ENCODE results near the gene TBKBP1. TPM values are rescaled to one million over a fixed set of nuclear protein-coding genes. Genes with fewer than 3 reads are reported as not detected.
A peak's percentile ranks its signal among the peaks of the same experiment; 100 is the strongest.

Gene TBKBP1
- total and polyA plus RNA-seq, 2 of the 4 experiments (the other 2 are of a cell fraction), result 3.4 to 8.5 TPM

GRCh38 chr17:47741793-47742145 is 47.8 kb downstream of the TBKBP1 start:
- intact Hi-C loops (cut with micrococcal nuclease) (no loop called here), dilution Hi-C loops (cut with HindIII; ENCODE audit: low sequenced_read_pairs, unreplicated experiment) (no loop called here), in situ Hi-C loops (cut with MboI; ENCODE audit: low sequenced_read_pairs) (no loop called here)
- H3K18ac ChIP-seq (ENCODE audit: low read depth, low read length), result no peak overlapping the region
- H3K56ac ChIP-seq (ENCODE audit: extremely low read depth, insufficient read depth, low read length), result no peak overlapping the region
- H3K23ac ChIP-seq (ENCODE audit: low read depth, low read length), result no peak overlapping the region
- no peaks in the 10 kb centered on the region; the same call in 1 of the 2 replicates for H4K20me1 ChIP-seq (ENCODE audit: insufficient read depth, low read length)
- H2AK9ac ChIP-seq (replicated peaks; ENCODE audit: low read depth, low read length, poor library complexity), result no peak overlapping the region
- POLR2A ChIA-PET (ENCODE audit: unreplicated experiment), result no interaction called here
- H3K4me1 ChIP-seq (ENCODE audit: control insufficient read depth, insufficient read depth, low read length), result no peaks in the 10 kb centered on the region
- H3K27me3 ChIP-seq (ENCODE audit: control insufficient read depth, insufficient read depth, low read length), result peaks cover 58% of the 10 kb centered on the region
- H2BK5ac ChIP-seq (ENCODE audit: low read depth, low read length, poor library complexity, severe bottlenecking), result no peak overlapping the region
- no peaks in the 10 kb centered on the region for H3K79me1 ChIP-seq (ENCODE audit: low read depth in 1 of 2, low read length in 2 of 2)
- no peak overlapping the region for H3K4ac ChIP-seq (ENCODE audit: low read depth, low read length)
- H4K5ac ChIP-seq (ENCODE audit: low read depth, low read length), result no peak overlapping the region
- no peaks in the 10 kb centered on the region for H3K36me3 ChIP-seq (ENCODE audit: control insufficient read depth, insufficient read depth, low read length)
- no peak overlapping the region for H2AK5ac ChIP-seq (ENCODE audit: low read depth, low read length)
- no peak overlapping the region for H3K4me3 ChIP-seq (ENCODE audit: insufficient read depth, low read depth, low read length)
- H4K91ac ChIP-seq (ENCODE audit: insufficient read depth, low read depth, low read length), result no peak overlapping the region
- no peak overlapping the region for H4K8ac ChIP-seq (ENCODE audit: low read depth in 2 of 2, low read length in 2 of 2)
- H2BK15ac ChIP-seq (ENCODE audit: low read depth, low read length), result no peak overlapping the region
- no peak overlapping the region for H2AFZ ChIP-seq (replicated peaks; ENCODE audit: low read length, poor library complexity)
- no peak overlapping the region for H2BK120ac ChIP-seq (ENCODE audit: low read depth, low read length)
- CTCF ChIA-PET, result interaction anchor here (0.6 to 0.9 kb wide), 3 partner anchors 9 to 347 kb away, joined by 3 to 5 read pairs (median 5); partner anchors contain the start of gene TBX21
- no peak overlapping the region for H2BK20ac ChIP-seq (ENCODE audit: low read depth, low read length)
- WGBS, 2 experiments (ENCODE audit: extremely low coverage in 2 of 2, insufficient read length in 1 of 2), result 73% methylated on average over 2 of the region's 9 CpGs; no CpG with 5 or more reads in 1 of the 2 experiments
- no peak overlapping the region for H3K14ac ChIP-seq (replicated peaks; ENCODE audit: low read depth, low read length)
- peaks cover 6% of the 10 kb centered on the region for H3K9me3 ChIP-seq (ENCODE audit: control insufficient read depth, insufficient read depth, low read length)
- TF ChIP-seq BHLHE40 (IDR thresholded peaks at IDR 0.05; ENCODE audit: low read depth, low read length), result no peak
- TF ChIP-seq RCOR1 (IDR thresholded peaks at IDR 0.05; ENCODE audit: insufficient replicate concordance, low read length), result no peak
- TF ChIP-seq MXI1 (IDR thresholded peaks at IDR 0.05; ENCODE audit: borderline replicate concordance, low read depth, low read length), result no peak
- no peak for TF ChIP-seq ELK1 (IDR thresholded peaks at IDR 0.05; ENCODE audit: borderline replicate concordance, low read depth, low read length)
- TF ChIP-seq, protein P1, sequence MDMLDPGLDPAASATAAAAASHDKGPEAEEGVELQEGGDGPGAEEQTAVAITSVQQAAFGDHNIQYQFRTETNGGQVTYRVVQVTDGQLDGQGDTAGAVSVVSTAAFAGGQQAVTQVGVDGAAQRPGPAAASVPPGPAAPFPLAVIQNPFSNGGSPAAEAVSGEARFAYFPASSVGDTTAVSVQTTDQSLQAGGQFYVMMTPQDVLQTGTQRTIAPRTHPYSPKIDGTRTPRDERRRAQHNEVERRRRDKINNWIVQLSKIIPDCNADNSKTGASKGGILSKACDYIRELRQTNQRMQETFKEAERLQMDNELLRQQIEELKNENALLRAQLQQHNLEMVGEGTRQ (IDR thresholded peaks at IDR 0.05; ENCODE audit: low read depth, low read length), result no peak
- no peak for TF ChIP-seq POLR2A (IDR thresholded peaks at IDR 0.05; ENCODE audit: low read depth, low read length)
- TF ChIP-seq MAFK (IDR thresholded peaks at IDR 0.05; ENCODE audit: low read depth, low read length), result no peak
- TF ChIP-seq RFX5 (IDR thresholded peaks at IDR 0.05; ENCODE audit: low read depth, low read length), result no peak
- no peak for TF ChIP-seq FOS (IDR thresholded peaks at IDR 0.05; ENCODE audit: low read depth, low read length)
- H3K9me1 ChIP-seq (ENCODE audit: insufficient read depth, low read length), result no peaks in the 10 kb centered on the region
- H3K9ac ChIP-seq (ENCODE audit: low read depth, low read length), result no peak overlapping the region
- no TSS peak for BruUV-seq (replicated peaks)
- DNase-seq (peak; percentile 16), ATAC-seq (ENCODE audit: low read depth) (no peak)
- no peak overlapping the region for H3K27ac ChIP-seq (ENCODE audit: insufficient read depth, low read length)
- no peak overlapping the region for H3K4me2 ChIP-seq (ENCODE audit: low read depth, low read length)

All from IMR-90 (cell line).